OCI-LY7 (cell line): Measurements from ENCODE around the gene TMEM150C. TPM values are rescaled to one million over a fixed set of nuclear protein-coding genes. Genes with fewer than 3 reads are reported as not detected.

Experiments
- BruUV-seq: library from RNA; stranded (reverse); fragments of 400-500 nt; replicated peaks from 2 replicates; lab custom pipeline; 2021; lab: Mats Ljungman, UMichigan
- CTCF ChIA-PET: fragments of 300-600 bp; sonication (Branson Sonifier 250); formaldehyde crosslinking; loops from one replicate; lab custom pipeline; 2022; ENCODE audit warnings: antibody characterized with exemption; ENCODE audit not compliant: unreplicated experiment; lab: Charles Lee
- POLR2A ChIA-PET: fragments of 300-600 bp; sonication (Branson Sonifier 250); formaldehyde crosslinking; loops from one replicate; lab custom pipeline; 2022; ENCODE audit warnings: antibody characterized with exemption; lab: Charles Lee
- DNase-seq: peaks from one replicate; pipeline ENCODE4 v3.0.0-alpha.2; 2015; ENCODE audit warnings: low spot score
- H2AFZ ChIP-seq: fragments of 200-600 bp; sonication (generic), shearing (Covaris generic); 2 replicates; pipeline ENCODE4 v1.6.1; 2014; ENCODE audit warnings: mild to moderate bottlenecking, antibody characterized with exemption, low read length, moderate library complexity
- H3K27ac ChIP-seq: fragments of 200-600 bp; sonication (generic); 2 replicates; pipeline ENCODE4 v1.5.1; 2014; ENCODE audit warnings: mixed run types, low read depth, mild to moderate bottlenecking, moderate library complexity, low read length, inconsistent platforms; ENCODE audit not compliant: poor library complexity, severe bottlenecking
- H3K36me3 ChIP-seq: fragments of 200-600 bp; sonication (generic); 2 replicates; pipeline ENCODE4 v1.6.1; 2014; ENCODE audit warnings: mild to moderate bottlenecking, antibody characterized with exemption, low read length, moderate library complexity, mixed read lengths; ENCODE audit not compliant: insufficient read depth
- H3K4me1 ChIP-seq: fragments of 200-600 bp; sonication (generic); 2 replicates; pipeline ENCODE4 v1.5.1; 2014; ENCODE audit warnings: mild to moderate bottlenecking, low read length; ENCODE audit not compliant: insufficient read depth, poor library complexity, severe bottlenecking
- H3K4me2 ChIP-seq: fragments of 200-600 bp; sonication (generic); 2 replicates; pipeline ENCODE4 v1.6.1; 2014; ENCODE audit warnings: mild to moderate bottlenecking, low read length
- H3K4me3 ChIP-seq: fragments of 200-600 bp; sonication (generic); 2 replicates; pipeline ENCODE4 v1.5.1; 2014; ENCODE audit warnings: mild to moderate bottlenecking, low read depth, low read length; ENCODE audit not compliant: poor library complexity, severe bottlenecking
- H3K79me2 ChIP-seq: fragments of 200-600 bp; sonication (generic); 2 replicates; pipeline ENCODE4 v1.6.1; 2016; ENCODE audit warnings: low read depth, mild to moderate bottlenecking, low read length, moderate library complexity, mixed read lengths; ENCODE audit not compliant: insufficient read depth
- H3K9me2 ChIP-seq: fragments of 200-600 bp; sonication (generic); 2 replicates; pipeline ENCODE4 v1.6.1; 2016; ENCODE audit warnings: mild to moderate bottlenecking, low read length, mixed read lengths; ENCODE audit not compliant: insufficient read depth
- H3K9me3 ChIP-seq: fragments of 200-600 bp; sonication (generic); 2 replicates; pipeline ENCODE4 v1.6.1; 2014; ENCODE audit warnings: mild to moderate bottlenecking, mixed run types, low read length, mixed read lengths
- H4K20me1 ChIP-seq: fragments of 200-600 bp; sonication (generic); 2 replicates; pipeline ENCODE4 v1.6.1; 2014; ENCODE audit warnings: mild to moderate bottlenecking, antibody characterized with exemption, low read length, moderate library complexity, mixed read lengths; ENCODE audit not compliant: insufficient read depth
- EZH2phosphoT487 ChIP-seq: fragments of 200-600 bp; sonication (generic); IDR thresholded peaks from 2 replicates; pipeline ENCODE4 v1.6.1; 2018; ENCODE audit warnings: low read depth, borderline replicate concordance, mild to moderate bottlenecking, mixed run types, antibody characterized with exemption, low read length, moderate library complexity, mixed read lengths
- intact Hi-C: fragments of 100-400 bp; cut with micrococcal nuclease; formaldehyde crosslinking; loops from one replicate; pipeline ENCODE4 v1.10.0; 2022; ENCODE audit not compliant: unreplicated experiment
- total RNA-seq, 2 experiments: library from RNA; depleted of rRNA in 1 of 2; stranded (reverse); fragments of >200 nt in 1 of 2; shearing (Covaris generic) in 1 of 2; gene quantifications; 2 replicates each; pipeline ENCODE4 v1.2.3, GENCODE V29; 2014 to 2022
- TF ChIP-seq, protein P1 (sequence below): fragments of 200-600 bp; sonication (generic); conservative IDR thresholded peaks from 2 replicates; pipeline ENCODE4 v1.5.1; 2014; ENCODE audit warnings: mild to moderate bottlenecking, antibody characterized with exemption, low read length, moderate library complexity, mixed read lengths

The TMEM150C gene
- total RNA-seq, 2 experiments from 2014 or later = not detected

DNA sequence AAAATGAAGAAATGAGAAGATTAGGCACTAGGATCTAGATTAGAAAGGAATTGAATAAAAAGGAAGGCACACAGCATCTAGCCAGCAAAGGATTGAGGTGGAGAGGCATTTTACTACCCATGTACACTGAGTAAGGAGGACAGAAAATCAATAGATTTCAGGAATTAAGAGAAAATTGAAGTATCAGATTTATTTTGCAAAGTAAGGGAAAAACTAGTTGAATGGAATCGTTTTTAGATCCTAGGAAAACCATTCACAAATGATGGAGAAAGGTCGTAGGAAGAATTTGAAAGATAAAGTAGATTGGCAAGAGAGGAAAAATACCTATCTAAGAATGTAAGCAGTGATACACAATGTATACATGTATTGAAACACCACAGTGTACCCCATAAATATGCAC lies 100.1 kb downstream of the TMEM150C start:
- Histone ChIP-seq H3K4me1 (no peaks in the 10 kb centered on the region), H3K9me3 (0 out of 2 replicates have a peak, but pooled peaks cover 2% of the 10 kb centered on the region), H4K20me1 (no peaks in the 10 kb centered on the region), H3K9me2 (no peaks in the 10 kb centered on the region), H3K79me2 (no peaks in the 10 kb centered on the region), H2AFZ (no peak overlapping the region), H3K4me3 (no peak overlapping the region), H3K4me2 (no peak overlapping the region), H3K36me3 (peaks cover 93% of the 10 kb centered on the region), H3K27ac (no peak overlapping the region)
- ChIA-PET POLR2A (no interaction called here), CTCF (no interaction called here)
- BruUV-seq = no TSS peak
- no peak for TF ChIP-seq EZH2phosphoT487
- TF ChIP-seq, protein P1, sequence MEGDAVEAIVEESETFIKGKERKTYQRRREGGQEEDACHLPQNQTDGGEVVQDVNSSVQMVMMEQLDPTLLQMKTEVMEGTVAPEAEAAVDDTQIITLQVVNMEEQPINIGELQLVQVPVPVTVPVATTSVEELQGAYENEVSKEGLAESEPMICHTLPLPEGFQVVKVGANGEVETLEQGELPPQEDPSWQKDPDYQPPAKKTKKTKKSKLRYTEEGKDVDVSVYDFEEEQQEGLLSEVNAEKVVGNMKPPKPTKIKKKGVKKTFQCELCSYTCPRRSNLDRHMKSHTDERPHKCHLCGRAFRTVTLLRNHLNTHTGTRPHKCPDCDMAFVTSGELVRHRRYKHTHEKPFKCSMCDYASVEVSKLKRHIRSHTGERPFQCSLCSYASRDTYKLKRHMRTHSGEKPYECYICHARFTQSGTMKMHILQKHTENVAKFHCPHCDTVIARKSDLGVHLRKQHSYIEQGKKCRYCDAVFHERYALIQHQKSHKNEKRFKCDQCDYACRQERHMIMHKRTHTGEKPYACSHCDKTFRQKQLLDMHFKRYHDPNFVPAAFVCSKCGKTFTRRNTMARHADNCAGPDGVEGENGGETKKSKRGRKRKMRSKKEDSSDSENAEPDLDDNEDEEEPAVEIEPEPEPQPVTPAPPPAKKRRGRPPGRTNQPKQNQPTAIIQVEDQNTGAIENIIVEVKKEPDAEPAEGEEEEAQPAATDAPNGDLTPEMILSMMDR = no peak
- intact Hi-C loops = loop anchor here (1.0 to 10.0 kb wide), 2 partner anchors 278 to 823 kb away; partner anchors contain the start of gene COQ2
- DNase-seq = no peak

DNA sequence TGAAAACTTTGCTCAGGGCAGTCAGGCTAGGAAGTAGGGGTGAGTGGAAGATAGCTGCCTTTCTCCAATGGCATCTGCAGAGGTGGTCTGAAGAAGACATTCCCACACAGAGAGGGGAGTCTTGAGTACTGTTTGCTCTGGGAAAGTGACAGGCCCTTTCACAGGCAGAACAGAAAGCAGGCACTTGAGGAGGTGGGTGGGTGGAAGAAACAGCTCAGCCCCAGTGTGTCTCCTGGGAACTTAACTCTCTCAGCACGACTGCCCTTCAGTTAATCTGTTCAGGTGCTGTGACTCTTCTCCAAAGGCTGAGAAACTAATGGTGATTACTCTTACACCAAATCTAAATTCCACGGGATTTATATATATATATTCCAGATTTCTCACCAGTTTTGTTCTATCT lies 103.1 kb downstream of the TMEM150C start:
- H4K20me1 ChIP-seq = no peaks in the 10 kb centered on the region
- H3K27ac ChIP-seq = no peak overlapping the region
- intact Hi-C loops = no loop called here
- H3K36me3 ChIP-seq = peaks cover 98% of the 10 kb centered on the region
- H3K4me2 ChIP-seq = no peak overlapping the region
- DNase-seq = no peak
- no peak overlapping the region for H3K4me3 ChIP-seq
- BruUV-seq = no TSS peak
- H3K9me3 ChIP-seq = no peaks in the 10 kb centered on the region
- no peaks in the 10 kb centered on the region for H3K9me2 ChIP-seq
- ChIA-PET CTCF (no interaction called here), POLR2A (no interaction called here)
- H2AFZ ChIP-seq = no peak overlapping the region
- H3K79me2 ChIP-seq = no peaks in the 10 kb centered on the region
- no peaks in the 10 kb centered on the region for H3K4me1 ChIP-seq
- TF ChIP-seq, protein P1 = no peak
- no peak for TF ChIP-seq EZH2phosphoT487

DNA sequence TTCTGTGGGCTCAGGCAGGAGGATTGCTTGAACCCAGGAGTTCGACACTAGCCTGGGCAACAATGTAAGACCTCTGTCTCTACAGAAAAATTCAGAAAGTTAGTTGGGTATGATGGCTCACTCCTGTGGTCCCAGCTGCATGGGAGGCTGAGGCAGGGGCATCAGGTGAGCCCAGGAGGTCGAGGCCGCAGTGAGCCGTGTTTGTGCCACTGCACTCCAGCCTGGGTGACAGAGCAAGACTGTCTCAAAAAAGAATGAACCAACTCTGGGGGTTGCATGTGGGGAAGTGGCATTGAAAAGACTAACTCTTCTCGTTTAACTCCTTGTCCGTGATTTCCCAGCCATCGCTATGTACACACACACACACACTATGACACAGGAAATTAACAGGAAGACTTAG lies 104.5 kb downstream of the TMEM150C start:
- intact Hi-C loops = no loop called here
- H3K4me1 ChIP-seq = no peaks in the 10 kb centered on the region
- H3K9me2 ChIP-seq = no peaks in the 10 kb centered on the region
- peaks cover 98% of the 10 kb centered on the region for H3K36me3 ChIP-seq
- no peaks in the 10 kb centered on the region for H3K79me2 ChIP-seq
- POLR2A ChIA-PET = no interaction called here
- H2AFZ ChIP-seq = no peak overlapping the region
- no peak for DNase-seq
- no peaks in the 10 kb centered on the region for H4K20me1 ChIP-seq
- no peak overlapping the region for H3K4me3 ChIP-seq
- no peak overlapping the region for H3K4me2 ChIP-seq
- H3K9me3 ChIP-seq = no peaks in the 10 kb centered on the region
- CTCF ChIA-PET = no interaction called here
- no TSS peak for BruUV-seq
- no peak overlapping the region for H3K27ac ChIP-seq
- TF ChIP-seq, protein P1 = no peak
- no peak for TF ChIP-seq EZH2phosphoT487
